IgD-negative memory B cell (primary cell): ENCODE results near the gene APBA3. TPM values are rescaled to one million over a fixed set of nuclear protein-coding genes. Genes with fewer than 3 reads are reported as not detected.
A peak's percentile ranks its signal among the peaks of the same experiment; 100 is the strongest.

ENCODE experiments used
- H3K27ac Mint-ChIP-seq, 3 donors: one replicate each; pipeline ENCODE4 v1.8.0; 2020 to 2022; ENCODE audit warnings: mild to moderate bottlenecking in 3 of 3, mixed read lengths in 3 of 3, moderate library complexity in 1 of 3
- H3K27me3 Mint-ChIP-seq: one replicate; pipeline ENCODE4 v1.8.0; 2021; ENCODE audit warnings: mixed read lengths
- H3K36me3 Mint-ChIP-seq: one replicate; pipeline ENCODE4 v1.8.0; 2020; ENCODE audit warnings: mild to moderate bottlenecking, mixed read lengths
- H3K4me1 Mint-ChIP-seq, 3 donors: one replicate each; pipeline ENCODE4 v1.8.0; 2020 to 2022; ENCODE audit warnings: mixed read lengths in 3 of 3, mild to moderate bottlenecking in 1 of 3
- H3K4me3 Mint-ChIP-seq, 4 donors: one replicate each; pipeline ENCODE4 v1.8.0; 2020 to 2022; ENCODE audit warnings: mild to moderate bottlenecking in 4 of 4, mixed read lengths in 4 of 4, moderate library complexity in 3 of 4
- H3K9me3 Mint-ChIP-seq, 3 donors: one replicate each; pipeline ENCODE4 v1.8.0; 2020 to 2021; ENCODE audit warnings: mixed read lengths in 3 of 3, mild to moderate bottlenecking in 1 of 3
- polyA plus RNA-seq: library from polyadenylated mRNA; unstranded; fragments of 300-500 nt; fragmentation: Illumina TruSeq; gene quantifications from one replicate; pipeline ENCODE4 v1.2.3, GENCODE V29; 2021

Gene APBA3
- polyA plus RNA-seq, 1 donor from 2014 or later = 36.9 TPM

- no peak overlapping the region for H3K27ac Mint-ChIP-seq
- peaks cover 0 to 11% (median 10%) of the 10 kb centered on the region in 3 donors for H3K9me3 Mint-ChIP-seq
Measured at GRCh38 chr19:3781603-3782002, 20.1 kb upstream of the APBA3 start.

DNA sequence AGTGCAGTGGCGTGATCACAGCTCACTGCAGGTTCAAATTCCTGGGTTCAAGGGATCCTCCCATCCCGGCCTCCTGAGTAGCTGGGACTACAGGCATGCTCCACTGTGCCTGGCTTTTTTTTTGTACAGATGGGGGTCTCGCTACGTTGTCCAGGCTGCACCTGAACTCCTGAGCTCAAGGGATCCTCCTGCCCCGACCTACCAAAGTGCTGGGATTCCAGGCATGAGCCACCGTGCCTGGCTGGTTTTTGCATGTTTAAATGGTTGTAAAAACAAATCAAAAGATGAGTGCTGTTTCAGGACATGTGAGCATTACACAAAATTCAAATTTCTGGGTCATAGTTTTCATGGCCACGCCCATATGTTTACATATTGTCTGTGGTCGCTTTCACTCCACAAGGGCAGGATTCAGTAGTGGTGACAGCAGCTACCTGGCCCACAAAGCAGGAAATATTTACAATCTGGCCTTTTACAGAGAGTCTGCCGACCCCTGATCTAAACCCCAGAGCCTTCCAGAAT lies 19.4 kb upstream of the APBA3 start:
- peaks cover 4% of the 10 kb centered on the region for H3K36me3 Mint-ChIP-seq
- peak overlapping the region in 1 of 3 donors; percentile 85 for H3K27ac Mint-ChIP-seq
- H3K27me3 Mint-ChIP-seq = peaks cover 7% of the 10 kb centered on the region
- H3K4me3 Mint-ChIP-seq = peak overlapping the region in 1 of 4 donors; percentile 25
- H3K4me1 Mint-ChIP-seq = peaks cover 0 to 6% (median 4%) of the 10 kb centered on the region in 3 donors
- peaks cover 0 to 11% (median 10%) of the 10 kb centered on the region in 3 donors for H3K9me3 Mint-ChIP-seq

More at GRCh38 chr19:3781603-3782002, 20.1 kb upstream of the APBA3 start:
- H3K27me3 Mint-ChIP-seq = peaks cover 8% of the 10 kb centered on the region
- peaks cover 0 to 6% (median 5%) of the 10 kb centered on the region in 3 donors for H3K4me1 Mint-ChIP-seq
- H3K4me3 Mint-ChIP-seq = peak overlapping the region in 1 of 4 donors; percentile 17
- peaks cover 4% of the 10 kb centered on the region for H3K36me3 Mint-ChIP-seq

GRCh38 chr19:3778899-3779723 lies 17.6 kb upstream of the APBA3 start:
- peak overlapping the region in 1 of 3 donors; percentile 7 for H3K27ac Mint-ChIP-seq
- H3K36me3 Mint-ChIP-seq = peaks cover 4% of the 10 kb centered on the region
- H3K27me3 Mint-ChIP-seq = no peaks in the 10 kb centered on the region

DNA sequence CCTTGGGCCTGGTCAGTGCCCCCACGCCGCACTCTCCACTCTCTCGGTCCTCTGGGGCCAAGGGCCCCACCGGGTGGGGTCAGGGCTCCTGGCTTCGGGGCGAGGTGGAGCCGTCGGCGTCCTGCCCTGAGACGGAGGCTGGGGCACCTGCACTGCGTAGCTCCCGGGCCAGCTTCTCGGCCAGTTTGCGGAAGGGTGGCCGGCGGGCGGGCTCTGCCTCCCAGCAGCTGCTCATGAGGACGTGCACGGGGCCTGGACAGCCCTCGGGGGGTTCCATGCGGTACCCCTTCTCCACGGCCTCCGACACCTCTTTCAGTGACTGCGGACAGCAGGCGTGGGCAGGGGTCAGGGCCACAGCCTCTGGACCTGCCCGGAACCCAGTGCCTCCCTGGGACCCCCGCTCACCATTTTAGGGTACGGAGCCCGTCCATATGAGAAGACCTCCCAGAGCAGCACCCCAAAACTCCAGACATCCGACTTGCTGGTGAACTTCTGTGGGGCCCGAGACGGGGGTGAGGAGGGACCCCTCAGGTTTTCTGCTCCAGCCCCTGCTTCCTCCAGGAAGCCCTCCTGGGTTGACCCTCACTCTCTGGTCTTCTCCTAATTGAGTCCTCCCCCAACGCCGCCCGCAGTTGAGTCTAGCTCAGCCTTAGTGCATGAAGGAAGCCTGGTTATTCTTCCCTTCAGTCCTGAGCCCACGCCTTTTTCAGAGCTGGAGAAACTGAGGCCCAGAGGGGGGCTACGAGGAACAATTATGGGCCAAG lies 16.8 kb upstream of the APBA3 start:
- no peaks in the 10 kb centered on the region for H3K27me3 Mint-ChIP-seq

More at GRCh38 chr19:3778899-3779723, 17.6 kb upstream of the APBA3 start:
- Mint-ChIP-seq H3K4me1 (peaks cover 0 to 6% (median 0%) of the 10 kb centered on the region in 3 donors), H3K9me3 (peaks cover 0 to 11% (median 10%) of the 10 kb centered on the region in 3 donors), H3K4me3 (no peak overlapping the region)

DNA sequence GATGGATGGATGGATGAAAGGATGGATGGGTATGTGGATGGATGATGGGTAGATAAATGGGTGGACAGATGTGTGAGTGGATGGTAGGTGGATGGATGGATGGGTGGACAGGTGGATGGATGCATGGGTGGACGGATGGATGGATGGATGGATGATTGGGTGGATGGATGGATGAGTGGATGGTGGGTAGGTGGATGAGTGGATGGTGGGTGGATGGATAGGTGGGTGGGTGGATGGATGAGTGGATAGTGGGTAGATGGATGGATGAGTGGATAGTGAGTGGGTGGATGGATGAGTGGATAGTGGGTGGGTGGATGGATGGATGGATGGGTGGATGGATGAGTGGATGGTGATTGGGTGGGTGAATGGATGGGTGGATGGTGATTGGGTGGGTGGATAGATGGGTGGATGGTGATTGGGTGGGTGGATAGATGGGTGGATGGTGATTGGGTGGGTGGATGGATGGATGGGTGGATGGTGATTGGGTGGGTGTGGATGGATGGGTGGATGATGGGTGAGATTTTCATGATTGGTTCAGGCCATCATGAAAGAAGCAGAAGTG lies 15.1 kb upstream of the APBA3 start:
- Mint-ChIP-seq H3K4me3 (no peak overlapping the region), H3K27ac (peak overlapping the region in 1 of 3 donors; percentile 35), H3K36me3 (no peaks in the 10 kb centered on the region), H3K4me1 (peaks cover 0 to 7% (median 0%) of the 10 kb centered on the region in 3 donors), H3K27me3 (no peaks in the 10 kb centered on the region), H3K9me3 (peaks cover 0 to 4% (median 2%) of the 10 kb centered on the region in 3 donors)

More for the DNA sequence above, 16.8 kb upstream of the APBA3 start:
- H3K9me3 Mint-ChIP-seq = peaks cover 0 to 11% (median 10%) of the 10 kb centered on the region in 3 donors
- H3K4me1 Mint-ChIP-seq = peaks cover 0 to 7% (median 0%) of the 10 kb centered on the region in 3 donors
- H3K36me3 Mint-ChIP-seq = peaks cover 4% of the 10 kb centered on the region
- H3K4me3 Mint-ChIP-seq = no peak overlapping the region
- no peak overlapping the region for H3K27ac Mint-ChIP-seq

GRCh38 chr19:3775831-3776230 lies 14.3 kb upstream of the APBA3 start:
- Mint-ChIP-seq H3K27me3 (no peaks in the 10 kb centered on the region), H3K36me3 (no peaks in the 10 kb centered on the region), H3K4me1 (peaks cover 0 to 5% (median 0%) of the 10 kb centered on the region in 3 donors), H3K27ac (no peak overlapping the region), H3K4me3 (no peak overlapping the region), H3K9me3 (no peaks in the 10 kb centered on the region)

- H3K36me3 Mint-ChIP-seq = no peaks in the 10 kb centered on the region
- H3K4me1 Mint-ChIP-seq = peaks cover 0 to 5% (median 0%) of the 10 kb centered on the region in 3 donors
- no peaks in the 10 kb centered on the region for H3K9me3 Mint-ChIP-seq
- H3K27me3 Mint-ChIP-seq = no peaks in the 10 kb centered on the region
- H3K27ac Mint-ChIP-seq = no peak overlapping the region
- no peak overlapping the region for H3K4me3 Mint-ChIP-seq
Measured at GRCh38 chr19:3775374-3775711, 13.9 kb upstream of the APBA3 start.

DNA sequence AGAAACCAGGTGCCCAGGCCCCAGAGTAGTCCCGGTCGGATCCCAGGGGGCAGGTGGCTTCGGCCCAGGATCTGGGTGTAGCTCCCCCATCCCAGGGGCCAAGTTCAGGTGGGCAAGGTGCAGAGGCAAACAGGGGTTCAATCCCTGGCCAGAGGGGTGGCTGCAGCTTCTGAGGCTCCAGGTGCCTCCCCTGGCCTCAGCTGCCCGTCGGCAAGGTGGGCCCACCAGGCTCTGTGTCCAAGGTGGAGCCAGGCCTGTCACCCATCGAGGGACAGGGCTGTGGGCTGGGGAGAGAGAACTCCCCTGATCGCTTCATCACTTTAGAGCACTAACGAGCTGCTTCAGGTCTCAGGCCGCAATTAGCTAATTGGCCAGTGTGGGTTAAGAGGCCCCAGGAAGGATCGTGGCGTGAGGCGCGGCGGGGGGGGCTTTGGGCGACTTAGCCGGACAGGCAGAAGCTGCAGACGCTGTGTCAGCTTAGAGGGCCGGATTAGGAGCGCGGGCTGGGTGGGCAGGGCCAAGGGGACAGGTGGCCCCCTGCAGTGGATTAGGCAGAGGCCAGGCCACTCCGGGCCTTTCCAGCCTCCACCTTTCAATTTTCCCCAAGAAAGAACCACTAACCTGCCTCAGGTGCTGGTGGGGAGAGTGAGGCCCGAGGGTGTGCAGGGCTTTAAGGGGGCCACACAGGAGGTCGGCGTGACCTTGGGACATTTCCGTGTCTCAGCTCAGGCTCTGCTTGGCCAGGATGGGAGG lies 13.3 kb upstream of the APBA3 start:
- Mint-ChIP-seq H3K4me3 (no peak overlapping the region), H3K27ac (no peak overlapping the region)

DNA sequence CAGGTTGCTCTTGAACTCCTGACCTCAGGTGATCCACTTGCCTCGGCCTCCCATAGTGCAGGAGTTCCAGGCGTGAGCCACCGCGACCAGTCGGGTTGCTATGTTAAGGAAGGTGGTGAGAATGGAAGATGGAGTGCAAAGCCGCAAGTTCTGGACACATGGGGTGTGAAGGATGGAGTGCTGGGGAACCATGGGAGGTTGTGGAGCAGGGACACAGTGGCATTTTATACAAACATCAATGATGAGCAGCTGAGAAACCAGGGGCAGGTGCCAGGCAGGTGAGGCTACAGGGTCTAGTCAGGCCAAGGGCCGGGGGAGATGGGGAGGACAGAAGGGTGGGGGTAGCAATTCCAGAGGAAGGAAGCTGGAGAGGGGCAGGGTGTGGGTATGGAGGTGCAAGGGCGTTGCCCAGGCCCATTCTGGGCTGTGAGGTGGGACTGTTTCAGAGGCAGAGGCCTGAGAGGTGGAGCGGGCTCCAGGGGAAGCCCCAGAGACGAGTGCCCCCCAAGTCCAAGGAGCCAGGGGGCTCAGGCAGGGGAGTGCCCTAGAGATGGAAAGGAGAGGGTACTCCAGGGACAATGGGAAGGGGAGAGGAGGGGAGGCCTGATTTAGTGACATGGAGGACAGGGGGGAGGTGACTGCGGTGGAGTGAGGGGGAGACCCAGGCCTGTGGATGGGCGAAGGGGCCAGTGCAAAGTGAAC lies 12.5 kb upstream of the APBA3 start:
- no peaks in the 10 kb centered on the region for H3K27me3 Mint-ChIP-seq
- H3K4me3 Mint-ChIP-seq = peak overlapping the region in 1 of 4 donors; percentile 58

More for the DNA sequence above, 13.3 kb upstream of the APBA3 start:
- Mint-ChIP-seq H3K4me1 (peaks cover 0 to 5% (median 0%) of the 10 kb centered on the region in 3 donors), H3K27me3 (no peaks in the 10 kb centered on the region), H3K36me3 (no peaks in the 10 kb centered on the region), H3K9me3 (no peaks in the 10 kb centered on the region)

DNA sequence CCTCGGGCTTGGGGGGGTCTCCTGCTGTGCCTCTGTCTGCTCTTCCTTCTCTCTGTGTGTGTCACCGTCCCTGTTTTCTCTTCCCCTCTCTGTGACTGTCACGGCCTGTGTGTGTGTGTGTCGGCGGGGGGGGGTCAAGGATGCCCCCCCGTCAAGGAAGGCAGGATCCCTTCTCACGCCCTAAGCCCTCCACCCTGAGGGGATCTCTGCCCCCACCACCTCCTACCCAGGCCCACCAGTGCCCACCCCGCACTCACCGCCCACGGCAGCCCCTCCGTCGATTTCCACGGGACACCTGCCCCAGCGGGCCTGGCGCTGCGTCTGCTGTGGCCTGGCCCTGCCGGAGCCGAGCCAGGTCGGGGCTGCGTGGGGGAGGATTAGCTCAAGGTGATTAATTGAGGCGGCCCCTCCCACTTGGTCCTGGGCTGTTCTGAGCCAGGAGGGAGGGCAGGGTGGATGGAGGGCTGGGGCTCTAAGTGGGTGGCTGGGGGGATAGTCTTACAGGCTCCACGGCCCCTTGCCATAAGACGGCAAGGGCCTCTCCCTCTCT lies 10.5 kb upstream of the APBA3 start, which contains the start of gene RAX2:
Gene RAX2, minus strand, starts transcription at position 323 of the 550 bp plus-strand sequence. CDS start 486 bp downstream, outside the sequence.
- H3K4me3 Mint-ChIP-seq = peak within 1 kb of the TSS in 2 of 4 donors; percentile 46 to 47
- no peaks in the 10 kb centered on the region for H3K27me3 Mint-ChIP-seq
- peak within 1 kb of the TSS in 2 of 3 donors; percentile 64 to 65 for H3K27ac Mint-ChIP-seq
- H3K4me1 Mint-ChIP-seq = peaks cover 0 to 5% (median 0%) of the 10 kb centered on the region in 3 donors
- H3K36me3 Mint-ChIP-seq = peaks cover 3% of the 10 kb centered on the region
- H3K9me3 Mint-ChIP-seq = no peaks in the 10 kb centered on the region

More for the DNA sequence above, 12.5 kb upstream of the APBA3 start:
- H3K4me1 Mint-ChIP-seq = peaks cover 0 to 5% (median 0%) of the 10 kb centered on the region in 3 donors
- H3K27ac Mint-ChIP-seq = peak overlapping the region in 1 of 3 donors; percentile 18
- no peaks in the 10 kb centered on the region for H3K9me3 Mint-ChIP-seq
- peaks cover under 1% of the 10 kb centered on the region for H3K36me3 Mint-ChIP-seq

DNA sequence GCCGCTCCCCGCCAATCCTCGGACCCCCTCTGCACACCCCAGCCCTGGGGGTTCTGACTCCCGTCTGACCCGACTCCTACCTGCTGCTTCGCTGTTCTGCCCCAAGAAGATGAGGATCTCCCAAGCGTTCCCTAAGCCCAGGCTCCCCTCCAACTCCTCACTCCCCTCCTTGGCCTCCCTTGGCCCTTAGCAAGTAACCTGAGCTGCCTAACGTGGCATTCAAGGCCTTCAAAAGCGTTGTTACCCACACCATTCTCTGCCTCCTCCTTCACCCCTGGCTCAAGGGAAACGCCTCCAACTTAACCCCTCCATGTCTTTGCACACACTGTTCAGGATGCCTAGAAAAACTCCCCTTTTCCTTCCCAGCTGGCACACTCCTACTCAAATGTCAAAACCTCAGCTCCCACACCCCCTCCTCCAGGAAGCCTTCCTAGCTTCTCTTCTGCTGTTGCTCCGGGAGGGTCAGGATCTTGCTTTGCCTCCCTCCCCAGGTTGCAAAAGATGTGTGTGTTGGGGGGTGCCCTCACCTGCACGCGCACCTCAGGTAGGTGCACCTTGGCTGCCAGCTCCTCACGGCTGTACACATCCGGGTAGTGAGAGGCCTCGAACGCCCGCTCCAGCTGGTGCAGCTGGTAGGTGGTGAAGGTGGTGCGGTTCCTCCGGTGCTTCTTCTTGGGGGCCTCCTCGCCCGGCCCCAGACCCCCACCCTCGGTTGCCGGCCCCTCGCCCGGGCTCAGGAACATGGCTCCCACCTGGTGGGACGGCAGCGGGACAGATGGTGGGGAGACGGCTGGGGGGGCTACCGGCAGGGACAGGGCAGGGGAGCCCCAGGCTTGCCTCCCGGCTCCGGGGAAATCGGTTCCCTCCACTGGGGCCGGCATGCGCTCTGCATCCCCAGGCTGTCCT lies 9.8 kb upstream of the APBA3 start:
- no peaks in the 10 kb centered on the region for H3K9me3 Mint-ChIP-seq
- no peaks in the 10 kb centered on the region for H3K27me3 Mint-ChIP-seq
- H3K27ac Mint-ChIP-seq = peak overlapping the region in 2 of 3 donors; percentile 64 to 65
- peak overlapping the region in 1 of 4 donors; percentile 46 for H3K4me3 Mint-ChIP-seq
- H3K36me3 Mint-ChIP-seq = peaks cover 3% of the 10 kb centered on the region
- H3K4me1 Mint-ChIP-seq = peaks cover 0 to 10% (median 3%) of the 10 kb centered on the region in 3 donors

GRCh38 chr19:3770136-3770999 lies 8.9 kb upstream of the APBA3 start:
- Mint-ChIP-seq H3K27ac (peak overlapping the region in 1 of 3 donors; percentile 7), H3K4me3 (no peak overlapping the region)

More at GRCh38 chr19:3770136-3770999, 8.9 kb upstream of the APBA3 start:
- Mint-ChIP-seq H3K27me3 (no peaks in the 10 kb centered on the region), H3K36me3 (peaks cover 3% of the 10 kb centered on the region), H3K4me1 (peaks cover 0 to 10% (median 3%) of the 10 kb centered on the region in 3 donors), H3K9me3 (no peaks in the 10 kb centered on the region)
